ENCODE measurements around the gene FHDC1. TPM values are rescaled to one million over a fixed set of nuclear protein-coding genes. Genes with fewer than 3 reads are reported as not detected.

The FHDC1 gene
- polyA plus RNA-seq, 3 donors, result 0.21 TPM; not detected in 2

- TF ChIP-seq CTCF (IDR thresholded peaks at IDR 0.05), result no peak
- peaks cover 6% of the 10 kb centered on the region for H3K4me1 Mint-ChIP-seq
- H3K4me2 ChIP-seq (replicated peaks; ENCODE audit: extremely low read depth, low read length, poor library complexity, severe bottlenecking), result no peak overlapping the region
- peaks cover 0 to 6% (median 0%) of the 10 kb centered on the region in 3 donors for H3K27me3 Mint-ChIP-seq (ENCODE audit: low read depth in 3 of 3)
- H2AFZ ChIP-seq (ENCODE audit: insufficient read depth, low read depth, low read length, poor library complexity, severe bottlenecking), result peak overlapping the region; percentile 38
- intact Hi-C loops (cut with micrococcal nuclease), result no loop called here
- H4K20me1 ChIP-seq (ENCODE audit: insufficient read depth, low read length), result no peaks in the 10 kb centered on the region
- no peaks in the 10 kb centered on the region for H3K36me3 ChIP-seq (replicated peaks in 1 of 2; ENCODE audit: control insufficient read depth in 1 of 2, insufficient read depth in 2 of 2, low read length in 2 of 2)
- peak overlapping the region in 1 of 7 donors; percentile 16 for H3K27ac Mint-ChIP-seq
- no peak overlapping the region for H3K4me3 ChIP-seq (replicated peaks in 1 of 3; ENCODE audit: low read depth in 2 of 3, low read length in 3 of 3)
- H3K9ac ChIP-seq (ENCODE audit: insufficient read depth, low read length, poor library complexity, severe bottlenecking), result no peak overlapping the region
- no peak overlapping the region for H3K4me3 Mint-ChIP-seq
- no peak overlapping the region for H3K27ac ChIP-seq (ENCODE audit: low read depth in 1 of 2, low read length in 2 of 2)
- no peaks in the 10 kb centered on the region for H3K79me2 ChIP-seq (ENCODE audit: insufficient read depth, low read length)
- 0% methylated on average over 1 of the region's 1 CpG for WGBS (ENCODE audit: insufficient coverage)
- H3K27me3 ChIP-seq (ENCODE audit: control insufficient read depth in 2 of 2, insufficient read depth in 2 of 2, low read length in 2 of 2), result no peaks in the 10 kb centered on the region
- H3K4me1 ChIP-seq (ENCODE audit: control insufficient read depth in 1 of 2, insufficient read depth in 2 of 2, low read length in 2 of 2), result peaks cover 22% of the 10 kb centered on the region in 2 donors
- H3K36me3 Mint-ChIP-seq, result no peaks in the 10 kb centered on the region
- DNase-seq, result no peak
- H3K9me3 Mint-ChIP-seq, result peaks cover 7 to 21% (median 14%) of the 10 kb centered on the region in 7 donors
- H3K9me3 ChIP-seq (replicated peaks in 1 of 2; ENCODE audit: control insufficient read depth in 1 of 2, insufficient read depth in 1 of 2, low read length in 2 of 2), result peaks cover 0 to 10% of the 10 kb centered on the region in 2 donors
Measured at GRCh38 chr4:153028535-153028934, 92.4 kb downstream of the FHDC1 start.

Other genes starting within 250 kb of the FHDC1 start
- under 1 TPM; 0.05 to 0.08 (median 0.07) TPM for gene TIGD4, start 156.6 kb upstream of the FHDC1 start, polyA plus RNA-seq
- gene ARFIP1, start 156.4 kb upstream of the FHDC1 start, polyA plus RNA-seq, result 10 to 100 TPM; 11.7 to 28.4 (median 27.2) TPM